ENCODE data around the gene ZNF296. TPM values are rescaled to one million over a fixed set of nuclear protein-coding genes. Genes with fewer than 3 reads are reported as not detected.

The ZNF296 gene
- polyA plus RNA-seq, 1 experiment: 0.09 TPM

DNA sequence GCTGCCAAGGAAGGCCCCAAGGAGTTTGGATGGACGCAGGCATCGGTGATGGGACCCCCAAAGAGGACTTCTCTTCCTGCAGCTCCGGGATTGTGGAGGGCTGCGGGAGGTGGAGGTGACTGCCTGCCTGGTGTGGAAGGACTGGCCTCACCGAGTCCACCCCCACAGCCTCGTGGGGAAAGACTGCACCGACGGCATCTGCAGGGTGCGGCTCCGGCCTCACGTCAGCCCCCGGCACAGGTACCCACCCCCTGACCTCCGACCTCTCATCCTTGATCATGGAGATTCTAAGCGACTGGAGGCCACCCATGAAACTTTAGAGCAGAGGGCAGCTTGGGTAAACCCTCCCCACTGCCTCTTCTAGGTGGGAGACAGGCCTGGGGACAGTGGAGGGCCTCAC lies 54.3 kb downstream of the ZNF296 start:
- H3K36me3 ChIP-seq (ENCODE audit: control insufficient read depth, insufficient read depth, low read length): peaks cover 7% of the 10 kb centered on the region

More for the DNA sequence above, 54.3 kb downstream of the ZNF296 start:
- Histone ChIP-seq H3K4me3 (ENCODE audit: low read depth, low read length) (no peak overlapping the region), H3K27me3 (ENCODE audit: control insufficient read depth, insufficient read depth, low read length) (no peaks in the 10 kb centered on the region)
- TF ChIP-seq, protein P1, sequence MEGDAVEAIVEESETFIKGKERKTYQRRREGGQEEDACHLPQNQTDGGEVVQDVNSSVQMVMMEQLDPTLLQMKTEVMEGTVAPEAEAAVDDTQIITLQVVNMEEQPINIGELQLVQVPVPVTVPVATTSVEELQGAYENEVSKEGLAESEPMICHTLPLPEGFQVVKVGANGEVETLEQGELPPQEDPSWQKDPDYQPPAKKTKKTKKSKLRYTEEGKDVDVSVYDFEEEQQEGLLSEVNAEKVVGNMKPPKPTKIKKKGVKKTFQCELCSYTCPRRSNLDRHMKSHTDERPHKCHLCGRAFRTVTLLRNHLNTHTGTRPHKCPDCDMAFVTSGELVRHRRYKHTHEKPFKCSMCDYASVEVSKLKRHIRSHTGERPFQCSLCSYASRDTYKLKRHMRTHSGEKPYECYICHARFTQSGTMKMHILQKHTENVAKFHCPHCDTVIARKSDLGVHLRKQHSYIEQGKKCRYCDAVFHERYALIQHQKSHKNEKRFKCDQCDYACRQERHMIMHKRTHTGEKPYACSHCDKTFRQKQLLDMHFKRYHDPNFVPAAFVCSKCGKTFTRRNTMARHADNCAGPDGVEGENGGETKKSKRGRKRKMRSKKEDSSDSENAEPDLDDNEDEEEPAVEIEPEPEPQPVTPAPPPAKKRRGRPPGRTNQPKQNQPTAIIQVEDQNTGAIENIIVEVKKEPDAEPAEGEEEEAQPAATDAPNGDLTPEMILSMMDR (IDR thresholded peaks at IDR 0.05; ENCODE audit: insufficient read depth, low read depth, low read length): no peak
- CTCF ChIA-PET: interaction anchor here (0.6 to 1.1 kb wide), 2 partner anchors 37 to 648 kb away, joined by 4 to 5 read pairs; no protein-coding TSS in a partner anchor
- POLR2A ChIA-PET: no interaction called here
- DNase-seq (ENCODE audit: low read depth): no peak

Small RNA genes within 50 kb of the gene (small RNA-seq; reads per million reads assigned to genes)
- gene RNU6-611P (ENCODE audit: insufficient read length, low read depth, low replicate concordance): not detected

Other genes starting within 250 kb of the ZNF296 start
- 80.6 and 107 TPM in 2 replicates for gene NECTIN2, start 230.2 kb downstream of the ZNF296 start, polyA plus RNA-seq (2011; rRNA removed)
- 27.7 and 46.8 TPM in 2 replicates for gene TOMM40, start 185.2 kb downstream of the ZNF296 start, polyA plus RNA-seq (2011; rRNA removed)
- gene APOE, start 170.7 kb downstream of the ZNF296 start, polyA plus RNA-seq (2011; rRNA removed): 2.8 and 3.6 TPM in 2 replicates
- gene APOC1, start 161.9 kb downstream of the ZNF296 start, polyA plus RNA-seq (2011; rRNA removed): 3.8 and 4.9 TPM in 2 replicates
- gene APOC4, start 134.2 kb downstream of the ZNF296 start, polyA plus RNA-seq (2011; rRNA removed): not detected in 2 replicates
- not detected in 2 replicates for gene APOC2, start 130.4 kb downstream of the ZNF296 start, polyA plus RNA-seq (2011; rRNA removed)
- gene CLPTM1, start 121.1 kb downstream of the ZNF296 start, polyA plus RNA-seq (2011; rRNA removed): 65.2 and 127 TPM in 2 replicates
- gene RELB, start 75.0 kb downstream of the ZNF296 start, polyA plus RNA-seq (2011; rRNA removed): 6.7 and 11.6 TPM in 2 replicates
- 13.6 and 15.9 TPM in 2 replicates for gene CLASRP, start 37.4 kb downstream of the ZNF296 start, polyA plus RNA-seq (2011; rRNA removed)
- 17.0 and 25.0 TPM in 2 replicates for gene GEMIN7, start 2.8 kb upstream of the ZNF296 start, polyA plus RNA-seq (2011; rRNA removed)
- gene PPP1R37, start 16.7 kb upstream of the ZNF296 start, polyA plus RNA-seq (2011; rRNA removed): 10.8 and 16.1 TPM in 2 replicates
- gene NKPD1, start 84.5 kb upstream of the ZNF296 start, polyA plus RNA-seq (2011; rRNA removed): 0.02 and 0.05 TPM in 2 replicates
- 9.7 and 15.0 TPM in 2 replicates for gene TRAPPC6A, start 101.8 kb upstream of the ZNF296 start, polyA plus RNA-seq (2011; rRNA removed)
- gene BLOC1S3, start 102.3 kb upstream of the ZNF296 start, polyA plus RNA-seq (2011; rRNA removed): 7.1 and 8.3 TPM in 2 replicates
- gene EXOC3L2, start 168.9 kb upstream of the ZNF296 start, polyA plus RNA-seq (2011; rRNA removed): 0.04 TPM in 1 of 2 replicates, not detected in the other
- gene MARK4, start 174.8 kb upstream of the ZNF296 start, polyA plus RNA-seq (2011; rRNA removed): 10.9 and 17.1 TPM in 2 replicates
- gene CKM, start 246.4 kb upstream of the ZNF296 start, polyA plus RNA-seq (2011; rRNA removed): not detected in 2 replicates

All from BJ (cell line).